MCF 10A (cell line): ENCODE measurements around the gene NME4. TPM values are rescaled to one million over a fixed set of nuclear protein-coding genes. Genes with fewer than 3 reads are reported as not detected.

Source experiments
- BruUV-seq: library from RNA; stranded (reverse); fragments of 400-500 nt; replicated peaks from 2 replicates; lab custom pipeline; 2021; lab: Mats Ljungman, UMichigan
- CTCF ChIA-PET: fragments of 300-600 bp; sonication (Branson Sonifier 250); formaldehyde crosslinking; extraction: SDS; loops from one replicate; lab custom pipeline; 2021; ENCODE audit warnings: antibody characterized with exemption, inconsistent platforms; lab: Yijun Ruan, JAX
- POLR2A ChIA-PET: fragments of 300-600, 350-650 bp; sonication (Branson Sonifier 250); formaldehyde crosslinking; extraction: SDS; loops from one replicate; lab custom pipeline; 2020; ENCODE audit warnings: antibody characterized with exemption, inconsistent platforms; lab: Yijun Ruan, JAX
- DNase-seq: peaks from one replicate; pipeline ENCODE4 v3.0.0-alpha.2; 2018; ENCODE audit not compliant: unreplicated experiment
- H3K27ac Mint-ChIP-seq: one replicate; pipeline ENCODE4 v1.8.0; 2022; ENCODE audit warnings: mild to moderate bottlenecking, low read depth, mixed read lengths; ENCODE audit not compliant: unreplicated experiment
- H3K27me3 Mint-ChIP-seq: one replicate; pipeline ENCODE4 v1.8.0; 2022; ENCODE audit warnings: mixed read lengths; ENCODE audit not compliant: insufficient read depth, unreplicated experiment
- H3K36me3 Mint-ChIP-seq: one replicate; pipeline ENCODE4 v1.8.0; 2022; ENCODE audit warnings: mild to moderate bottlenecking, moderate library complexity, mixed read lengths; ENCODE audit not compliant: insufficient read depth, unreplicated experiment
- H3K4me1 Mint-ChIP-seq: one replicate; pipeline ENCODE4 v1.8.0; 2022; ENCODE audit warnings: mixed read lengths; ENCODE audit not compliant: insufficient read depth, unreplicated experiment
- H3K4me3 Mint-ChIP-seq: one replicate; pipeline ENCODE4 v1.8.0; 2022; ENCODE audit warnings: mild to moderate bottlenecking, moderate library complexity, mixed read lengths; ENCODE audit not compliant: unreplicated experiment
- H3K9me3 Mint-ChIP-seq: one replicate; pipeline ENCODE4 v1.8.0; 2022; ENCODE audit warnings: mixed read lengths; ENCODE audit not compliant: unreplicated experiment
- intact Hi-C: fragments of 100-400 bp; cut with micrococcal nuclease; formaldehyde crosslinking; loops from 2 replicates; pipeline ENCODE4 v1.14.1; 2022
- total RNA-seq: library from RNA; stranded (reverse); gene quantifications from 2 replicates; pipeline ENCODE4 v1.2.3, GENCODE V29; 2022
- TF ChIP-seq, protein P1 (sequence below): fragments of 200-600 bp; IDR thresholded peaks from one replicate; pipeline ENCODE4 v1.8.0; 2022; ENCODE audit warnings: antibody characterized with exemption, mild to moderate bottlenecking; ENCODE audit not compliant: unreplicated experiment

Gene NME4
- total RNA-seq, 1 experiment from 2014 or later = 76.8 TPM

DNA sequence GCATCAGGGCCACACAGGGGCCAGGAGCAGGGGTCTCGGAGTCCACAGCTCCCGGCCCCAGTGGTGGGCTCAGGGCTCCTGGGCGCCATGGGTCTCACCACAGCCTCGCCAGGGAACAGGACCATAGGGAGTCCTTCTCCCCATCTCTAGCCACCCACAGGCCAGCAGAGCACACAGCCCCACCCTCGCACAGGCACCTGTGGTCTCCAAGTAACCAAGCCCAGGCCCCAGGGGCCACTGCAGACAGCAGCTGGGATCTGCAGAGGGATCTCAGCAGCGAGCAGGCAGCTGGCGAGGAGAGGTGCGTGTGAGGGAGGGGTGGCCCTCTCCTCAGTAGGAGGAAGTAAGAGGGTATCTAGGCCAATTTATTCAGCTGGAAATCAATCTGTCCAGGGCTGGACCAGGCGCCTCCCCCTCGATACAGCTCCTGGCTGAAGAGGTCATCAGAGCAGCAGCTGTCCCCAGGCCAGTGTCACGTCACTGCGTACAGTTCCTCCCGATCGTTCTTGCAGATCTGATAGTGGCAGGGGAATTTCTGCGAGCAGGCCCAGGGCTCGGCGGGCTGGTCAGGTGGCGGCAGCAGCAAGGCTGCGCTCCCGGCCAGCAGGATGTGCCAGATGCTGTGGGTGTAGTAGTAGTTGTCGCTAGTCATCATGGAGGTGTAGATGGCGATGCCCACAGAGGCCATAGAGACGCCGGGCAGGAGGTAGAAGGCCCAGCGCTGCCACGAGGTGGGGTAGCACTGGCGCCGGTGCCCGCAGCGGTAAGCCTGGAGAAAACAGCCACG is 25.3 kb upstream of the NME4 start:
- POLR2A ChIA-PET = interaction anchor here (0.5 to 1.6 kb wide), 4 partner anchors 9 to 235 kb away, joined by 3 to 13 read pairs (median 6); partner anchors contain the start of genes AXIN1 and DECR2
- Mint-ChIP-seq H3K4me3 (no peak overlapping the region), H3K4me1 (no peaks in the 10 kb centered on the region), H3K36me3 (peaks cover 22% of the 10 kb centered on the region), H3K27ac (no peak overlapping the region), H3K27me3 (no peaks in the 10 kb centered on the region), H3K9me3 (no peaks in the 10 kb centered on the region)
- no TSS peak for BruUV-seq
- no peak for DNase-seq
- intact Hi-C loops = no loop called here
- TF ChIP-seq, protein P1, sequence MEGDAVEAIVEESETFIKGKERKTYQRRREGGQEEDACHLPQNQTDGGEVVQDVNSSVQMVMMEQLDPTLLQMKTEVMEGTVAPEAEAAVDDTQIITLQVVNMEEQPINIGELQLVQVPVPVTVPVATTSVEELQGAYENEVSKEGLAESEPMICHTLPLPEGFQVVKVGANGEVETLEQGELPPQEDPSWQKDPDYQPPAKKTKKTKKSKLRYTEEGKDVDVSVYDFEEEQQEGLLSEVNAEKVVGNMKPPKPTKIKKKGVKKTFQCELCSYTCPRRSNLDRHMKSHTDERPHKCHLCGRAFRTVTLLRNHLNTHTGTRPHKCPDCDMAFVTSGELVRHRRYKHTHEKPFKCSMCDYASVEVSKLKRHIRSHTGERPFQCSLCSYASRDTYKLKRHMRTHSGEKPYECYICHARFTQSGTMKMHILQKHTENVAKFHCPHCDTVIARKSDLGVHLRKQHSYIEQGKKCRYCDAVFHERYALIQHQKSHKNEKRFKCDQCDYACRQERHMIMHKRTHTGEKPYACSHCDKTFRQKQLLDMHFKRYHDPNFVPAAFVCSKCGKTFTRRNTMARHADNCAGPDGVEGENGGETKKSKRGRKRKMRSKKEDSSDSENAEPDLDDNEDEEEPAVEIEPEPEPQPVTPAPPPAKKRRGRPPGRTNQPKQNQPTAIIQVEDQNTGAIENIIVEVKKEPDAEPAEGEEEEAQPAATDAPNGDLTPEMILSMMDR = no peak
- CTCF ChIA-PET = interaction anchor here (0.5 to 2.2 kb wide), 2 partner anchors 10 to 23 kb away, joined by 3 to 6 read pairs; no protein-coding TSS in a partner anchor

DNA sequence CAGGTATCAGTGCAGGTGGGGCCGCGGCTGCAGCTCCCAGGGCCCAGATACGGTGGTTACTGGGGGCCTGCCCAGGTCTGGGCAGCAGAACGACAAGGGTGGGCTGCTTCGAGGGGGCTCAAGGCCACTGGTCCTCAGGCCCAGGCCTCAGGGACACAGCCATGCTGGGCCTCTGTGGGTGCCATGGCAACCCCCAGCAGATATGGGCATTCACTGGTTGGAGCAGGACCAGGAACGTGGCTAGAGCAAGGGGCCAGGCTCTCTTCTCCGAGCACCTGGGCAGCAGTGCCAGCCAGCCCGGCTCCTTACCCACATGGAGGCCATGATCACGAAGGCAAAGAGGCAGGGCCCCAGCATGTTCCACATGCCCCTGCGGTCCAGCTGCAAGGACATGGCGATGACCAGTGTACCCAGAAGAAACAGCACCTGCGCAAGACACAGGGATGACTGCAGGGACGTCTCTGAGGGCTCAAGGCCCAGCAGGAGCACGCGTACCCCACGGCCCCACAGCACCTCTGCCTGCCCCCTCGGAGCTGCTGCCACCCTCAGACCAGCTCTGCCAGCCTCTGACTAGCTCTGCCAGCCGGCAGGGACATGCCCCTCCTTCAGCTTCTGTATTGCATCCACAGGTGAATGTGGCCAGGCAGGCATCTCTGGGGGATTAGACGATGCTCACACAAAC is 24.6 kb upstream of the NME4 start:
- TF ChIP-seq, protein P1 = no peak
- no peaks in the 10 kb centered on the region for H3K4me1 Mint-ChIP-seq
- ChIA-PET POLR2A (no interaction called here), CTCF (interaction anchor here (0.5 to 2.2 kb wide), 2 partner anchors 10 to 17 kb away, joined by 3 to 6 read pairs; no protein-coding TSS in a partner anchor)
- DNase-seq = no peak
- intact Hi-C loops = no loop called here
- BruUV-seq = no TSS peak
- H3K36me3 Mint-ChIP-seq = peaks cover 21% of the 10 kb centered on the region
- no peaks in the 10 kb centered on the region for H3K27me3 Mint-ChIP-seq
- H3K4me3 Mint-ChIP-seq = no peak overlapping the region
- H3K9me3 Mint-ChIP-seq = no peaks in the 10 kb centered on the region
- H3K27ac Mint-ChIP-seq = no peak overlapping the region

DNA sequence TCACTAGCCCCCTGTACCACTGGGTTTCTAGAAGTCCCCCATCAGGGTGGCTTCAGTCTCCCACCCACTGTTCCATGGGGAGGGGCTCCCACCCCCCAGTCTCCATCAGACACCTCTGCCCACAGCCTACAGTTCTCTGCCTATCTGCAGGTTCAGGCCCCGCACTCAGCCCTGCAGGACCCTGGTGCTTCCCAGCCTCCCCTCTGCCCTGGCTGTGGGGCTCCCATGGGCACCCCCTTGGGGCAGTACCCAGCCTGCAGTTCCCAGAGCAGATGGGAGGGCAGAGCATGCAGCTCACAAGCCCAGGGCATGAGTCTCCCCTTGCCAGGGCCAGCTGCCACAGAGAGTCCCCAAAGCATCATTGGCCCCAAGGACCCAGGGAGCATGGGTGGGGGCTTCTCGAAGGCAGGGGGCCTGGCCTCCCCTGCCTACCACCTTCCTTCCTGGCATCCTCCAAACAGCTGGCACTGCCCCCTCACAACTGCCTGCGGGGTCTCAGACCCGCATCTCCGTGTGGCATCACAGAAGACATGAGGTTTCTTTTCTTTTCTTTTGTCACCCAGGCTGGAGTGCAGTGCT is 23.9 kb upstream of the NME4 start:
- TF ChIP-seq, protein P1 = no peak
- H3K9me3 Mint-ChIP-seq = no peaks in the 10 kb centered on the region
- ChIA-PET POLR2A (no interaction called here), CTCF (interaction anchor here (0.5 kb wide), 1 partner anchor 17 kb away, joined by 3 read pairs; no protein-coding TSS in a partner anchor)
- no TSS peak for BruUV-seq
- intact Hi-C loops = no loop called here
- H3K4me1 Mint-ChIP-seq = no peaks in the 10 kb centered on the region
- H3K36me3 Mint-ChIP-seq = peaks cover 20% of the 10 kb centered on the region
- no peak for DNase-seq
- no peaks in the 10 kb centered on the region for H3K27me3 Mint-ChIP-seq
- no peak overlapping the region for H3K4me3 Mint-ChIP-seq
- H3K27ac Mint-ChIP-seq = no peak overlapping the region
